Activated CD8-positive, alpha-beta T cell treated with anti-CD3 and anti-CD28 coated beads for 36 hours (primary cell): ENCODE data around the gene PAH. TPM values are rescaled to one million over a fixed set of nuclear protein-coding genes. Genes with fewer than 3 reads are reported as not detected.

Experiments
- ATAC-seq: fragments of 200-7000 bp; cut with Tn5 transposase; one replicate; pipeline ENCODE4 v1.10.0; 2021; ENCODE audit warnings: mild to moderate bottlenecking, moderate library complexity
- CTCF ChIA-PET: fragments of 350-600 bp; sonication (Branson Sonifier 250); formaldehyde crosslinking; loops from one replicate; lab custom pipeline; 2021; ENCODE audit warnings: antibody characterized with exemption; lab: Charles Lee
- POLR2A ChIA-PET: fragments of 350-600 bp; sonication (Branson Sonifier 250); formaldehyde crosslinking; loops from one replicate; lab custom pipeline; 2021; ENCODE audit warnings: antibody characterized with exemption; lab: Charles Lee
- DNase-seq: peaks from one replicate; pipeline ENCODE4 v3.0.0-alpha.2; 2020
- H3K27ac Mint-ChIP-seq: one replicate; pipeline ENCODE4 v1.8.0; 2021; ENCODE audit warnings: mild to moderate bottlenecking, mixed read lengths
- H3K27me3 Mint-ChIP-seq: one replicate; pipeline ENCODE4 v1.8.0; 2021; ENCODE audit warnings: mixed read lengths
- H3K36me3 Mint-ChIP-seq: one replicate; pipeline ENCODE4 v1.8.0; 2021; ENCODE audit warnings: low read depth, mixed read lengths
- H3K4me1 Mint-ChIP-seq: one replicate; pipeline ENCODE4 v1.8.0; 2021; ENCODE audit warnings: low read depth, mixed read lengths
- H3K4me3 Mint-ChIP-seq: one replicate; pipeline ENCODE4 v1.8.0; 2021; ENCODE audit warnings: mild to moderate bottlenecking, moderate library complexity, mixed read lengths
- H3K9me3 Mint-ChIP-seq: one replicate; pipeline ENCODE4 v1.8.0; 2021; ENCODE audit warnings: mixed read lengths
- CTCF ChIP-seq: fragments of 200-600 bp; IDR thresholded peaks from one replicate; pipeline ENCODE4 v1.8.0; 2022; ENCODE audit warnings: antibody characterized with exemption, mild to moderate bottlenecking
- intact Hi-C: fragments of 100-400 bp; cut with micrococcal nuclease; formaldehyde crosslinking; loops from one replicate; pipeline ENCODE4 v1.10.0; 2022
- total RNA-seq, 2 experiments: library from RNA; stranded (reverse); gene quantifications; one replicate each; pipeline ENCODE4 v1.2.3, GENCODE V29; 2021

PAH gene
- total RNA-seq, 2 experiments from 2014 or later: not detected

- no peak for ATAC-seq
- H3K4me1 Mint-ChIP-seq: no peaks in the 10 kb centered on the region
- intact Hi-C loops: no loop called here
- no peak overlapping the region for H3K4me3 Mint-ChIP-seq
- no peak overlapping the region for H3K27ac Mint-ChIP-seq
- POLR2A ChIA-PET: no interaction called here
- no peak for TF ChIP-seq CTCF
- no peaks in the 10 kb centered on the region for H3K9me3 Mint-ChIP-seq
- H3K36me3 Mint-ChIP-seq: no peaks in the 10 kb centered on the region
- CTCF ChIA-PET: interaction anchor here (1.2 kb wide), 1 partner anchor 12 kb away, joined by 3 read pairs; no protein-coding TSS in a partner anchor
- no peak for DNase-seq
- H3K27me3 Mint-ChIP-seq: no peaks in the 10 kb centered on the region
Observed at GRCh38 chr12:102799229-102799628, 117.8 kb downstream of the PAH start.

GRCh38 chr12:102797528-102797927, 119.5 kb downstream of the PAH start:
- no peak for TF ChIP-seq CTCF
- H3K4me3 Mint-ChIP-seq: no peak overlapping the region
- no peaks in the 10 kb centered on the region for H3K36me3 Mint-ChIP-seq
- no peaks in the 10 kb centered on the region for H3K4me1 Mint-ChIP-seq
- no peak for DNase-seq
- no peaks in the 10 kb centered on the region for H3K27me3 Mint-ChIP-seq
- H3K9me3 Mint-ChIP-seq: no peaks in the 10 kb centered on the region
- no peak for ATAC-seq
- intact Hi-C loops: no loop called here
- POLR2A ChIA-PET: no interaction called here
- CTCF ChIA-PET: no interaction called here
- H3K27ac Mint-ChIP-seq: no peak overlapping the region

GRCh38 chr12:102793921-102794320, 123.1 kb downstream of the PAH start:
- Mint-ChIP-seq H3K27me3 (peaks cover 4% of the 10 kb centered on the region), H3K9me3 (no peaks in the 10 kb centered on the region), H3K4me1 (no peaks in the 10 kb centered on the region), H3K27ac (no peak overlapping the region), H3K36me3 (no peaks in the 10 kb centered on the region), H3K4me3 (no peak overlapping the region)
- DNase-seq (no peak), ATAC-seq (no peak)
- no peak for TF ChIP-seq CTCF
- POLR2A ChIA-PET: no interaction called here
- CTCF ChIA-PET: no interaction called here
- intact Hi-C loops: no loop called here

Other genes with a start within 250 kb of the PAH start
- not detected for gene ASCL1, start 40.4 kb upstream of the PAH start, total RNA-seq